ENCODE data around the gene EME2. TPM values are rescaled to one million over a fixed set of nuclear protein-coding genes. Genes with fewer than 3 reads are reported as not detected.
A peak's percentile ranks its signal among the peaks of the same experiment; 100 is the strongest.

EME2 gene
- polyA plus RNA-seq, 1 experiment, result 2.4 TPM

DNA sequence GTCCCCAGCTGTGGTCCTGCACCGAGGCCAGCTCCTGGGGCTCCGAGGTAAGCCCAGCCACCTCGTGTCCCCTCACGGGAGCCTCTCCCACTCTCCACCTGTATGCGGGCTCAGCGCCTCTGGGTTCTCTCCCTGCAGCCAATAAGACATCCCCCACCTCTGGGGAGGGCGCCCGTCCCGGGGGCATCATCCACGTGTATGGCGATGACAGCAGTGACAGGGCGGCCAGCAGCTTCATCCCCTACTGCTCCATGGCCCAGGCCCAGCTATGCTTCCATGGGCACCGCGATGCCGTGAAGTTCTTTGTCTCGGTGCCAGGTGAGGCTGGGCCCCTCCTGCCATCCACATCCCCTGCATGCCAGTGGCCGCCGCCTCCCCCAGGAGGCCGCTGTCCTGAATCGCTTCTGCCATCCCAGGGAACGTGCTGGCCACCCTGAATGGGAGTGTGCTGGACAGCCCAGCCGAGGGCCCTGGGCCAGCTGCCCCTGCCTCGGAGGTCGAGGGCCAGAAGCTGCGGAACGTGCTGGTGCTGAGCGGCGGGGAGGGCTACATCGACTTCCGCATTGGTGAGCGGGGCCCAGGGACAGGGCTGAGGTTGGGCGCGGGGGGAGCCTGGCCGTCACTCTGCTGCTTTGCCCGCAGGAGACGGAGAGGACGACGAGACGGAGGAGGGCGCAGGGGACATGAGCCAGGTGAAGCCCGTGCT, 4.4 kb upstream of the EME2 start:
- DNase-seq (ENCODE audit: low read depth, low spot score), result no peak
- TF ChIP-seq, protein P1, sequence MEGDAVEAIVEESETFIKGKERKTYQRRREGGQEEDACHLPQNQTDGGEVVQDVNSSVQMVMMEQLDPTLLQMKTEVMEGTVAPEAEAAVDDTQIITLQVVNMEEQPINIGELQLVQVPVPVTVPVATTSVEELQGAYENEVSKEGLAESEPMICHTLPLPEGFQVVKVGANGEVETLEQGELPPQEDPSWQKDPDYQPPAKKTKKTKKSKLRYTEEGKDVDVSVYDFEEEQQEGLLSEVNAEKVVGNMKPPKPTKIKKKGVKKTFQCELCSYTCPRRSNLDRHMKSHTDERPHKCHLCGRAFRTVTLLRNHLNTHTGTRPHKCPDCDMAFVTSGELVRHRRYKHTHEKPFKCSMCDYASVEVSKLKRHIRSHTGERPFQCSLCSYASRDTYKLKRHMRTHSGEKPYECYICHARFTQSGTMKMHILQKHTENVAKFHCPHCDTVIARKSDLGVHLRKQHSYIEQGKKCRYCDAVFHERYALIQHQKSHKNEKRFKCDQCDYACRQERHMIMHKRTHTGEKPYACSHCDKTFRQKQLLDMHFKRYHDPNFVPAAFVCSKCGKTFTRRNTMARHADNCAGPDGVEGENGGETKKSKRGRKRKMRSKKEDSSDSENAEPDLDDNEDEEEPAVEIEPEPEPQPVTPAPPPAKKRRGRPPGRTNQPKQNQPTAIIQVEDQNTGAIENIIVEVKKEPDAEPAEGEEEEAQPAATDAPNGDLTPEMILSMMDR (IDR thresholded peaks at IDR 0.05; ENCODE audit: low read depth, low read length), result no peak
- H3K4me3 ChIP-seq (ENCODE audit: low read depth, low read length), result no peak overlapping the region
- no peaks in the 10 kb centered on the region for H3K27me3 ChIP-seq (ENCODE audit: control insufficient read depth, insufficient read depth, low read length)
- POLR2A ChIA-PET, result no interaction called here
- CTCF ChIA-PET, result no interaction called here
- no peak overlapping the region for H3K27ac ChIP-seq (ENCODE audit: low read depth, low read length)
- peaks cover 6% of the 10 kb centered on the region; the same call in 1 of the 2 replicates for H3K9me3 ChIP-seq (ENCODE audit: control insufficient read depth, insufficient read depth, low read length)

DNA sequence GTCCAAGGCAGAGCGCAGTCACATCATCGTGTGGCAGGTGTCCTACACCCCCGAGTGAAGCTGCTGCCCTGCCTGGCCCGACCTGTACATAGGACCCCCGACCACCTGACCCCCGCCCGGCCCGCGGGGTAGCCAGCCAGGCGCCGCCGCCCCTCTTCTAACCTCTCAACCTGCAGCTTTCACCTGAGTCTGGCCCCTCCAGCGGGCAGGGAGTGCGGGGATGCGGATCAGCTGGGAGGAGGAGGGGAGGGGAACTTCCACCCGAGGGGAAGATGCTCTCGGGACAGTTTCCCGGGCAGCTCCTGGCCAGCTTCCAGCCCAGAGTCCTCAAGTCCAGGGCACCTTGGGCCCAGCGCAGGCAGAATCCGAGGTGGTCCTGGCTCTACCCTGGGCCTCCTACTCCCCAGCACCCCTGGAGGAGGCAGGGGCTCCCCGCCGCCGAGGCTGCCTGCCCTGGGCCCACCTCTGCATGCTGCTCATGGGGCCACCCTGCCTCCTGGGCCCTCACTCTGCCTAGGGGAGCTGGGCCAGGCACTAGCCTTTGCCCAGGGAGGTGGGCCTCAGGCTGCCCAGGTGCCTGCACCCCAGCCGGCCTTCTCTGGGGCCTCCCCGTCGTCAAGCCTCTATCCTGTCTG, 3.7 kb upstream of the EME2 start:
- Histone ChIP-seq H3K27me3 (ENCODE audit: control insufficient read depth, insufficient read depth, low read length) (no peaks in the 10 kb centered on the region), H3K9me3 (ENCODE audit: control insufficient read depth, insufficient read depth, low read length) (peaks cover 6% of the 10 kb centered on the region; the same call in 1 of the 2 replicates), H3K27ac (ENCODE audit: low read depth, low read length) (peak overlapping the region; percentile 21), H3K4me3 (ENCODE audit: low read depth, low read length) (no peak overlapping the region)
- POLR2A ChIA-PET, result interaction anchor here (0.6 kb wide), 1 partner anchor 39 kb away, joined by 5 read pairs; no protein-coding TSS in a partner anchor
- TF ChIP-seq, protein P1 (IDR thresholded peaks at IDR 0.05; ENCODE audit: low read depth, low read length), result no peak
- CTCF ChIA-PET, result no interaction called here
- DNase-seq (ENCODE audit: low read depth, low spot score), result no peak

DNA sequence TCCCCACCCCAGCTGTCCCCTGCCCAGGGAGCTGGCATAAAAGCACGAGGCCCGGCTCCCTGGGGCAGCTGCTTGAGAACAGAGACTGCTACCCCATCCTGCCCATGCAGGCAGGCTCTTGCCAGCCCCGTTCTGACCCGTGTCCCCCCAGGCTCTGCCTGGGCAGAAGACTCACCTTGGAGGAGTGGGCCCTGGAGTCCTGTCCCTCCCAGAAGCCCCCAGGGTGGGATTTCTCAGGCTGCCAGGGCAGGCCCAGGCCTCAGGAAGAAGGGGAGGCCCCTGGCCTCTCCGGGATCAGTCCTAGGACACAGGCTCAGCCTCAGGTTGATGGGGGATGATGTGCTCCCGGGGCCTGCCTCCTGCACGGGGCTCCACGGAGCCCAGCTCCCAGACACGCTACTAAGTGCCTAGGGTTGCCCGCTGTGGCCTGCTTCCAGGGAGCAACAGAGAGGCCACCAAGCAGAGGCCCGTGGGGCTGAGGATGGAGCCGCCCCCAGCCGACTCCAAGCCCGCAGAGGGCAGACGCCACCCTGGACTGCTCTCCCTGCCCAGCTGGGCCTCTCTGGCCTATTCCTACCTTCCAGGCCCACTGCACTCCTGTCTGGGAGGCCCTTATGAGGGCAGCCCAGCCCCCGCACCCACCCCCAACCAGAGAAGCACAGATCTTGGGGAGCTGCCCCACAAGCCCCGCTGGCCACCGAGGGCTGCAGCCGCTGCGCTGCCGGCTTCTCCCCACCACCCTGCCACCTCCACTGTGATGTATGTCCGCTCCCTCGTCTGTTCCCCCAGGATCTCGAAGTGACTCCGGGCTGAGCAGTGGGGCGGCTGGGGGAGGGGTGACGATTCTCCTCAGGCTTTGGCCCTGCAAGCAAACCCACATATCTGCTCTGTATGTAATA, 3.0 kb upstream of the EME2 start:
- POLR2A ChIA-PET, result interaction anchor here (0.6 to 2.1 kb wide), 2 partner anchors 13 to 40 kb away, joined by 5 to 12 read pairs; partner anchors contain the start of genes NUBP2 and SPSB3
- Histone ChIP-seq H3K9me3 (ENCODE audit: control insufficient read depth, insufficient read depth, low read length) (peaks cover 6% of the 10 kb centered on the region; the same call in 1 of the 2 replicates), H3K4me3 (ENCODE audit: low read depth, low read length) (peak overlapping the region; percentile 77; the same call in 1 of the 2 replicates), H3K27ac (ENCODE audit: low read depth, low read length) (peak overlapping the region; percentile 21), H3K27me3 (ENCODE audit: control insufficient read depth, insufficient read depth, low read length) (no peaks in the 10 kb centered on the region)
- CTCF ChIA-PET, result no interaction called here
- DNase-seq (ENCODE audit: low read depth, low spot score), result no peak
- TF ChIP-seq, protein P1 (IDR thresholded peaks at IDR 0.05; ENCODE audit: low read depth, low read length), result no peak

DNA sequence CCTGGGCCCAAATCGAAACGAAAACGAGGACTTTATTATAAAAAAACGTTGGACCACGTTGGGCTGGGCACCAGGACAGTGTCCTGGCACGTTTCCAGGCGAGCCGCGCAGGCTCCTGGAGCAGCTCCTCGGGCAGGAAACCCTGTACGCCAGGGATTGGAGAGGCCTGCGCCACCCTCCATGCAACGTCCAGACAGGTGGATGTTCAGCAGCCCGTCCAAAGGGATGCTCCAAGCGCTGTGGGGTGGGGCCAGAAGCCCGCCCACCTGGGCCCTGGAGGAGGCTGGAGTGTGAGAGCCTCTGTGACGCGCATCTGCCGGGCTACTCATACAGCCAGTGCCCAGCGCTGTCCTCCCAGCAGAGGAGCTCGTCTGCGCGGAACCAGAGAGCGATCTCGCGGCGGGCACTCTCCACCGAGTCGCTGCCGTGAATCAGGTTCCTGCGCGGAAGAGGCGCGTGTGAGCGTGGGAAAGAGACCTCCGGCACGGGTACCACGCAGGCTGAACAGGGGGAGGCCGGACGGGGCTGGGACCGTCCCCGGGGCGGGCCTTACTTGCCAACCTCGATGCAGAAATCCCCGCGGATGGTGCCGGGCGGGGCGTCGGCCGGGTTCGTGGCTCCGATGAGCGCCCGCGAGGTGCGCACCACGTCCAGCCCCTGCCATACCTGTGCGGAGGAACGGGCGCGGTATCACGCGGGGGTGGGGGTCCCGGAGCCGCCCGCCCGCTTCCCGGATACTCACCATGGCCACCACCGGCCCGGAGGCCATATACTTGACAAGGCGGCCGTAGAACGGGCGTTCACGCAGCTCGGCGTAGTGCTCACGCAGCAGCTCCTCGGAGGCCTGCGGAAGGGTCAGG, 2.1 kb upstream of the EME2 start:
- ChIA-PET POLR2A (interaction anchor here (0.6 to 2.1 kb wide), 3 partner anchors 12 to 93 kb away, joined by 3 to 12 read pairs (median 3); partner anchors contain the start of genes FAHD1, HAGH, JPT2 and NUBP2), CTCF (no interaction called here)
- no peak for DNase-seq (ENCODE audit: low read depth, low spot score)

More for the DNA sequence above, 2.1 kb upstream of the EME2 start:
- peaks cover 6% of the 10 kb centered on the region; the same call in 1 of the 2 replicates for H3K9me3 ChIP-seq (ENCODE audit: control insufficient read depth, insufficient read depth, low read length)
- peak overlapping the region; percentile 77 for H3K4me3 ChIP-seq (ENCODE audit: low read depth, low read length)
- H3K27me3 ChIP-seq (ENCODE audit: control insufficient read depth, insufficient read depth, low read length), result no peaks in the 10 kb centered on the region
- TF ChIP-seq, protein P1 (IDR thresholded peaks at IDR 0.05; ENCODE audit: low read depth, low read length), result no peak
- peak overlapping the region; percentile 47 for H3K27ac ChIP-seq (ENCODE audit: low read depth, low read length)
